ENCODE results near the gene SUSD3. TPM values are rescaled to one million over a fixed set of nuclear protein-coding genes. Genes with fewer than 3 reads are reported as not detected.

SUSD3 gene
- total RNA-seq, 3 donors from 2014 or later, result 7.7 to 9.5 (median 9.4) TPM

GRCh38 chr9:93128011-93128714, 69.7 kb downstream of the SUSD3 start:
- no peak for DNase-seq
- Mint-ChIP-seq H3K27me3 (ENCODE audit: low read depth) (no peaks in the 10 kb centered on the region), H3K4me3 (no peak overlapping the region), H3K36me3 (ENCODE audit: insufficient read depth) (peaks cover 11% of the 10 kb centered on the region), H3K9me3 (no peaks in the 10 kb centered on the region), H3K4me1 (ENCODE audit: low read depth) (peaks cover 66% of the 10 kb centered on the region)
- ATAC-seq, result no peak

- Mint-ChIP-seq H3K9me3 (no peaks in the 10 kb centered on the region), H3K4me3 (no peak overlapping the region), H3K36me3 (ENCODE audit: insufficient read depth) (peaks cover 11% of the 10 kb centered on the region), H3K27me3 (ENCODE audit: low read depth) (no peaks in the 10 kb centered on the region), H3K4me1 (ENCODE audit: low read depth) (peaks cover 68% of the 10 kb centered on the region)
- ATAC-seq (no peak), DNase-seq (no peak)
Measured at GRCh38 chr9:93128715-93129224, 70.3 kb downstream of the SUSD3 start.

GRCh38 chr9:93129286-93129685, 70.8 kb downstream of the SUSD3 start:
- Mint-ChIP-seq H3K4me3 (no peak overlapping the region), H3K27me3 (ENCODE audit: low read depth) (no peaks in the 10 kb centered on the region), H3K36me3 (ENCODE audit: insufficient read depth) (peaks cover 11% of the 10 kb centered on the region), H3K9me3 (no peaks in the 10 kb centered on the region), H3K4me1 (ENCODE audit: low read depth) (peaks cover 68% of the 10 kb centered on the region)
- ATAC-seq (no peak), DNase-seq (no peak)

- ATAC-seq (no peak), DNase-seq (no peak)
- Mint-ChIP-seq H3K36me3 (ENCODE audit: insufficient read depth) (peaks cover 7% of the 10 kb centered on the region), H3K9me3 (no peaks in the 10 kb centered on the region), H3K4me3 (peak overlapping the region; percentile 37), H3K4me1 (ENCODE audit: low read depth) (peaks cover 70% of the 10 kb centered on the region), H3K27me3 (ENCODE audit: low read depth) (no peaks in the 10 kb centered on the region)
Measured at GRCh38 chr9:93129691-93130500, 71.4 kb downstream of the SUSD3 start.

GRCh38 chr9:93130861-93131481, 72.5 kb downstream of the SUSD3 start:
- Mint-ChIP-seq H3K36me3 (ENCODE audit: insufficient read depth) (peaks cover 6% of the 10 kb centered on the region), H3K4me3 (peak overlapping the region; percentile 92), H3K4me1 (ENCODE audit: low read depth) (peaks cover 70% of the 10 kb centered on the region), H3K27me3 (ENCODE audit: low read depth) (no peaks in the 10 kb centered on the region), H3K9me3 (no peaks in the 10 kb centered on the region)
- DNase-seq (no peak), ATAC-seq (no peak)

GRCh38 chr9:93131599-93132286, 73.2 kb downstream of the SUSD3 start:
- Mint-ChIP-seq H3K4me3 (peak overlapping the region; percentile 92), H3K36me3 (ENCODE audit: insufficient read depth) (peaks cover 6% of the 10 kb centered on the region), H3K9me3 (no peaks in the 10 kb centered on the region), H3K27me3 (ENCODE audit: low read depth) (no peaks in the 10 kb centered on the region), H3K4me1 (ENCODE audit: low read depth) (peaks cover 64% of the 10 kb centered on the region)
- no peak for ATAC-seq
- no peak for DNase-seq

GRCh38 chr9:93132287-93132927, 73.9 kb downstream of the SUSD3 start:
- H3K36me3 Mint-ChIP-seq (ENCODE audit: insufficient read depth), result peaks cover 6% of the 10 kb centered on the region
- H3K27me3 Mint-ChIP-seq (ENCODE audit: low read depth), result no peaks in the 10 kb centered on the region
- ATAC-seq (no peak), DNase-seq (no peak)
- H3K4me1 Mint-ChIP-seq (ENCODE audit: low read depth), result peaks cover 57% of the 10 kb centered on the region
- peak overlapping the region; percentile 92 for H3K4me3 Mint-ChIP-seq
- H3K9me3 Mint-ChIP-seq, result no peaks in the 10 kb centered on the region

- no peaks in the 10 kb centered on the region for H3K9me3 Mint-ChIP-seq
Measured at GRCh38 chr9:93132946-93133680, 74.6 kb downstream of the SUSD3 start.

GRCh38 chr9:93133681-93134014, 75.1 kb downstream of the SUSD3 start:
- peak overlapping the region; percentile 92 for H3K4me3 Mint-ChIP-seq
- H3K9me3 Mint-ChIP-seq, result no peaks in the 10 kb centered on the region
- H3K4me1 Mint-ChIP-seq (ENCODE audit: low read depth), result peaks cover 56% of the 10 kb centered on the region
- peak in 1 of 2 donors; percentile 33 for ATAC-seq
- H3K36me3 Mint-ChIP-seq (ENCODE audit: insufficient read depth), result peaks cover 5% of the 10 kb centered on the region
- DNase-seq, result peak; percentile 37
- H3K27me3 Mint-ChIP-seq (ENCODE audit: low read depth), result no peaks in the 10 kb centered on the region

More at GRCh38 chr9:93132946-93133680, 74.6 kb downstream of the SUSD3 start:
- ATAC-seq (peak in 1 of 2 donors; percentile 25), DNase-seq (no peak)
- peaks cover 56% of the 10 kb centered on the region for H3K4me1 Mint-ChIP-seq (ENCODE audit: low read depth)
- no peaks in the 10 kb centered on the region for H3K27me3 Mint-ChIP-seq (ENCODE audit: low read depth)
- H3K36me3 Mint-ChIP-seq (ENCODE audit: insufficient read depth), result peaks cover 6% of the 10 kb centered on the region
- peak overlapping the region; percentile 92 for H3K4me3 Mint-ChIP-seq

- Mint-ChIP-seq H3K27me3 (ENCODE audit: low read depth) (no peaks in the 10 kb centered on the region), H3K36me3 (ENCODE audit: insufficient read depth) (peaks cover 3% of the 10 kb centered on the region), H3K4me3 (peak within 1 kb of the TSS; percentile 92), H3K4me1 (ENCODE audit: low read depth) (peaks cover 53% of the 10 kb centered on the region), H3K9me3 (no peaks in the 10 kb centered on the region)
- ATAC-seq (peak; percentile 81 to 82), DNase-seq (peak; percentile 89)
Measured at GRCh38 chr9:93134015-93134739, 75.7 kb downstream of the SUSD3 start, which contains the start of gene NINJ1. TSS of gene NINJ1 (minus strand) at chr9:93134251. CDS start at chr9:93134217, 34 bp downstream.
